GM21825 (cell line): ENCODE results near the gene SPTLC3.

Source experiments
- ATAC-seq: cut with Tn5 transposase; IDR thresholded peaks from one replicate; pipeline ENCODE4 v1.9.1; 2021; ENCODE audit warnings: mild to moderate bottlenecking, moderate library complexity; ENCODE audit not compliant: unreplicated experiment

SPTLC3 gene

GRCh38 chr20:13089950-13090469 is 81.2 kb downstream of the SPTLC3 start:
- no peak for ATAC-seq

- no peak for ATAC-seq
Observed at GRCh38 chr20:13092111-13092510, 83.3 kb downstream of the SPTLC3 start.

DNA sequence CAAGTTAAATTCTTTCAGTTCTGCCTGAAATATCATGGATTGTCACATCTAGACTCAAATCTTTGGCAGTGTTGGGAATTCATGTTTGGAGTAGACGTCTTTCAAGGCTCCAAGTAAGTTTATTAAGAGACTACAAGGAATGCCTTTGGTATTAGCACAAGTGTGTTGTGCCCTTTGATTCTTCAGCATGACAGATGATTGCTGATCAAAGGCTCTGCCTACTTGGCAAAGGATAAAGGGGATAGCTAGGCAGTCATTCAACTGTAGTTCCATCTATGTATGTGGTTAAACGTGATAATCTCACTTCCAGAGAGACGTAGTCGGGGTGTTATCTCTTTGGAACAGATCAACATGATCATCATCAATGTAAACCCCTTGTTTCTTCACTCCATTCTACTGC is 86.2 kb downstream of the SPTLC3 start:
- no peak for ATAC-seq

DNA sequence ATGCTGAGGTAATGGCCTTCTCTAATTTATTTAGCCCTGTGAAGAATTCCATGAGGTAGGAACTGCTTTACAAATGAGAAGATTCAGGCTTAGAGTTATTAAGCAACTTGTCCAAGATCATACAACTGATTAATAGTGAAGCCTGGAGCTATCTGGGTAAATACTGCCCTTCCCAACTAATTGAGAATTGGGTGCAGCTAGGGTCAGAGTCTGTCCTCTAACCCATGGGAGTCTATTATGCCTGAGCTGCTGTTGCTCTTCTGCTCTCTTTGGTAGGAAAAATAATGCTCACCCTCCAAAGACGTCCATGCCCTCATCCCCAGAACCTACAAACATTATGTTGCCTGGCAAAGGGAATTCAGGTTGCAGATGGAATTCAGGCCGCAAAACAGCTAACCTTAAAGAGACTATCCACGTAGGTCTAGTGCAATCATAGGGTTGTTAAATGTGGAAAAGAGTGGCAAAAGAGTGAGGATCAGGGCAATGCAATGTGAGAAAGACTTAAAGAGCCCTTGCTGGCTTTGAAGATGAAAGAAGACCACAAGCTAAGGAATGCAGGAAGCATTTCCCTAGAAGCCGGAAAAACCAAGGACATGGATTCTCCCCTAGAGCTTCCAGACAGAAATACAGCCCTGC is 90.1 kb downstream of the SPTLC3 start:
- ATAC-seq, result no peak

- ATAC-seq, result no peak
Observed at GRCh38 chr20:13099676-13100075, 90.9 kb downstream of the SPTLC3 start.

DNA sequence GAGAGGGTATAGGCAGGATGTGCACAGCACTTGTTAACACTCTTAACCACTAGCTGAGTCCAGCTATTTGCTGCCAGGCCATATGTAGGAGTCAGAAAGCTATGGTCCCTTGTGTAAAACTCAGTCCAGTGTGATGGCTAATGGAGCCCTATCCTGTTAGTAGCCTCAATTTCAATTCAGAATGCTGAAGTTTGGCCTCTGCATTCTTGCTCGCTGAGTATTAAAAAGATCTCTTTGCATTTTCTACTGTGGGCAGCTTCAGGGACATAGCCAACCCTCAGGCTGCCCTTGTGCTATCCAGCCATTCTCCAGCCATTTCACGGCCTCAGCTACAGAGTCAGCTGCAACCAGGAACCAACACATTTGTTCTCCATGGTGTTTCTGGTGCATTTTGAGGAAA is 92.5 kb downstream of the SPTLC3 start:
- no peak for ATAC-seq

DNA sequence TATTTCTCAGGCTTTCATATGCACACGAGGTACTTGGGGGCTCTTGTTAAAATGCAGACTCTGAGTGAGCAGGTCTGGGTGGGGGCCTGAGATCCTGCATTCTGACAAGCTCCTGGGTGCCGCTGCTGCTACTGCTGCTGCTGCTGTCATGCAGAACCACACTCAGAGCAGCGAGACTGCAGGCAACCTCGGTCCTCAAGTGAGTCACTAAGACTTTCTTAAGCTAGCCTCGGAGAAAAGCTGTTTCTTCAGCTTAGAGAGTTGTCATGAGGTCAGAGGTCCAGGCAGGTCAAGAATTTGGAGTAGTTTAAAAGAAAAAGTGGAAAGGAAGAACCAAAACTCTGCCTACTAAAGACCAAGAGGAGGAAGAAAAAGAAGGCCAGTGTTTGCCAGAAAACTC is 92.9 kb downstream of the SPTLC3 start:
- no peak for ATAC-seq

DNA sequence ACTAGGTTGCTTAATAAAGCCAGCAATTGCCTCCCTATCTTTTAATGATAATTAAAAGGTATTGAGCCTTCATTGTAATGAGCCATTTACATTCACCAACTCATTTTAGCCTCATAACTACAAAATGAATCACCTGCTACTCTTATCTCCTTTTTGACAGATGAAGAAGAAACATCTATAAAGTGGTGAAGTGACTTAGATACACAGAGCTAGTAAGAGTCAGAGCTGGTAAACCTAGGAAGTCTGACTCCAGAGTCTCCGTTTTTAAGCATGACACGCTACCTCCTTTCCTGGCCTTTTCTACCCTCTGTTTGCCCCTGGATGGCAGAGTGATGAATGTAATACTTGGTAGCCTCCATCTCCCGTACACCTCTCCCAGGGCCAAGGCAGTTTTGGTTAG is 93.5 kb downstream of the SPTLC3 start:
- no peak for ATAC-seq

DNA sequence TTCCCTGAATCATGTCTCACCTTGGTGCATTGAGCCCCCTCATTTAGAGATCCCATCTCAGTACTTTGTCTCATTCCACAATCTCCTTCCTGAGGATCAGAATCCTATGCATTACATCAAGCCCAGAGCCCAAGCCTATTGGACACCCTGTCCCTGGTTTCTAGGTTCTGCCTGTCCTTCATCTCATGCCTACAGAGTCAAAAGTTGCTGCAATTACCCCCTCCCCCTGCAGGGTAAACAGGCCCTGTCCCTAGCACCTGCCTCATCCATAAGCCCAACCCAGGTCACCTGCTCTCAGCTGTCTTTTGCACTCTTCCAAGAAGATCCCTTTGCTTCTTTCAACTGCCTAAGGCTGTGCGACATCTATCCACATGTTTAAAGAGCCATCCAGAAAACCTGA is 93.9 kb downstream of the SPTLC3 start:
- ATAC-seq, result no peak

- no peak for ATAC-seq
Observed at GRCh38 chr20:13105039-13105438, 96.3 kb downstream of the SPTLC3 start.

- ATAC-seq, result no peak
Observed at GRCh38 chr20:13105864-13106457, 97.2 kb downstream of the SPTLC3 start.

DNA sequence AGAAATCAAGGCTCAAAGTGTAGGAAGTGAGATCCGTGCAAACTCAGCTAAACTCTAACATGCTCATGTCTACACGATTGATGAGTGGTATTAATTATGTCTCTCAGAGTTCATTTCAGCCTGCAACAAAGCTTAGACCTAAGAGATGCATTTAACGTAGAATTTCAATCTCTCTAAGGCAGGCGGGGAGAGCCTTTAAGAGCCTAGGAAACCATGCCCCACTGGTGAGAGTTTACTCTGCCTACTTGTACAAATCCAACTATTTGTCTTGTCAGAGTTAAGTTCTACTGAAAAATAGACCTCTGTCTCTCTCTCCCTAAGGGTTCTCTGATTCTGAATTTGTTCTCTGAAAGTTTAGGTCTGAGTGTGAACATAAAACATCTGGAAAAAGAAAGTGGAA is 100.9 kb downstream of the SPTLC3 start:
- no peak for ATAC-seq

GRCh38 chr20:13110796-13111195 is 102.0 kb downstream of the SPTLC3 start:
- ATAC-seq, result no peak

DNA sequence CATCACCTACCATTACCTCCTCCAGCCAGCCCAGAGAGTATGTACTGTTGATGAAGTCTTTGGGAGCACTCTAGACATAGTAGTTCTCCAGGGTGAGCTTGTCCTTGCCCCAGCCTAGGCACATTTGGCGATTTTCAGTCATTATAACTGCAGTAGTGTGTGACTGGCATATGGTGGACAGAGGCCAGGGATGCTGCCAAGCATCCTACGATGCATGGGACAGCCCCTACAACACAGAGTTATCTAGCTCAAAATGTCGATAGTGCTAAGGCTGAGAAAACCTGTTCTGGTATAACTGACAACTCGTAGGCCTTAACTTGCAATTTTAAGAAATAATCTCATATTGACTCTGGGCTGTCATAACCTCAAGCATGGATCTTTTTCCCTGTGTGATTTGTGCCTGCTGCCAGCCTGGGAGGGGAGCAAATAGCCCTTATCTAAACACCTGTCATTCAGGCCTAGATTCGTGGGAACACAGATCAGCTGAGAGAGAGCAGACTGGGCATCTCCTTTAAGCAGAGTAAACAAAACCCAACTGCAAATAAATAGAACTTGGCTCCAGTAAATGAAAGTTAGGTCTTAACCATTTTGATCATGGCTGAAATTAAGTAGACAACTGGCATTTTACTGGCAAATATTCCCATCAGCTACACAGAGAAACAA is 102.6 kb downstream of the SPTLC3 start:
- ATAC-seq, result no peak

- ATAC-seq, result no peak
Observed at GRCh38 chr20:13113731-13114130, 105.0 kb downstream of the SPTLC3 start.

- ATAC-seq, result no peak
Observed at GRCh38 chr20:13117200-13117599, 108.4 kb downstream of the SPTLC3 start.

DNA sequence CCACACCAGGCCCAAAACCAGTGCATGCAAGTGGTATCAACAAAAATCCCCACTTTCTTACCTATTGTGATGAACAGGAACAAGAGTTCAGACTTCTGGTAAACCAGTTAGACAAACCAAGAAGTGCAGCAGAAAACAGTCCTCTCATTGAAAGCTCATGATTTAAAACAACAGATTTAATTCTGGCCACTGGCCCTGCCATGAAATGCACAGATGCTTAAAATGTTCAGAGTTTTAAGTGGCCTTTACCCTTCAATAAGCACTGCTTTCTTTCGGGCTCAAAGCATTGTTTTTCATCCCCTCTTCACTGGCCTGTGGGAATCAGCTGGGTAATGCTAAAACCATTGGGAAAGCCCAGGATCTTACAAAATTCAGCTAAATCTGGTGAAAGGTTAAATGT is 109.9 kb downstream of the SPTLC3 start:
- ATAC-seq, result no peak

DNA sequence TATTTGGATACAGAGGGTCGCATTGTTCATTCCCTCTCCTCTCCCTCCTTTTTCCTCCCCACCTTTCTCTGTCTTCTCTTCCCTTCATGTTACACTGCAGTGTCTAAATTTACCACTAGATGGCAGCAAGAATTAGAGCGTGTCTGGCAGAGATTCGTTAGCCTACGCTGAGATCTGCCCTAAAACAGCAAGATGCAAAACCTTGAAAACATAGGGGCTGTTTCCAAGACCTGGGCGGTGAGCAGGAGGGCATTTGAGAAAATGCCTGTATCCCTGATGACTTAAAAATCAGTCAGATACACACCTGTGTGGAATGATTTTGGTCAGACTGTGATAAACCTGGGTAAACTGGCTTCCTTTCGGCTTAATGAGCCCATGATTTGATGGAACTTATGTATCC is 110.8 kb downstream of the SPTLC3 start:
- ATAC-seq, result peak; percentile 60

DNA sequence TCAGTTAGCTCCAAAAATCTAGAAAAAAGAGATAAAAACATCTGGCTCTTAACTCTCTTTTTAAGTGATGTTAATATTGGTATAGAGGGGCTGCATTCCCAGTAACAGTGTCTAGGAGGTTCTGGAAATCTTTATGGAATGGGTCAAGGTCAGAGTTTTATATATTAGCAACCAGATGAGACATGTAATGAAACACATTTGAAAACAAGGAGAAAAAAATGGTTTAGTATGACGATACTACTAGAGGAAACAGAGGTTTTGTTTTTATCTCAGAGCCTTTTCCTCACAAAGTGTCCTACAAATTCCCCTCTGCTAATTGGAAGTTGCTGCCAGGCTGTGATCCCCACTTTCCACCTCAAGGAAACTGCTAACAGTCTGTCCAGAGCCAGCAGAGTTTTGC is 111.7 kb downstream of the SPTLC3 start:
- ATAC-seq, result no peak

DNA sequence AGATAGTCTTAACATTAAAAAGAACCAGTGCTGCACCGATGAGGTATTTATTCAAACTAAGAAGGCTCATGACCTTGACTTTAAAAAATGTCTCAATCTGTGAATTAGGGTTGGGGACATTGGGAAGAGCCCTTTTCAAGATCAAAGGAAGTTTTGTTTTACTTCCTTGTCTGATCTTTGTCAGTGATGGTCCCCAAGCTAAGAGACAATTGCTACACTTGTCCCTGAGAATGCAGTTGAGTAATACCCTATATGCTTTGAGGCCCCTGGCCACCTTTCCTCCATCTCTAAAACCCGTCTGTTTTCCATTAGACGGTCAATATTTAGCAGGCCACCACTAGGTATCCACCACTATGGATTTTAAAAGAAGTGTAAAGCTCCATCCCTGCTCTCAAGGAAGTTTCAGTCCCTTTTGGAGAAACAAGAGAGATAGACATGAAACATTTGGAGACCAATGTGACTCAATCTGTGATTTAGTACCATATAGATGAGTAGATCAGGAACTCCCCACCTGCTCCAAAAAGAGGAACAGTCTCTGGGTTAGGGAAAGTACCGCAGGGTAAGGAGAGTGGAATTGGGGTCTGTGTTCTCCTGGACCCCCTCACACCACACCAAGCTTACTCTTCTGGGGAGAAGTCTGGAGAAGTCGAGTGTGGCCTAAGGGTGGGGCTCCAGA is 113.2 kb downstream of the SPTLC3 start:
- peak; percentile 62 for ATAC-seq

GRCh38 chr20:13125486-13125885 is 116.7 kb downstream of the SPTLC3 start:
- ATAC-seq, result no peak

DNA sequence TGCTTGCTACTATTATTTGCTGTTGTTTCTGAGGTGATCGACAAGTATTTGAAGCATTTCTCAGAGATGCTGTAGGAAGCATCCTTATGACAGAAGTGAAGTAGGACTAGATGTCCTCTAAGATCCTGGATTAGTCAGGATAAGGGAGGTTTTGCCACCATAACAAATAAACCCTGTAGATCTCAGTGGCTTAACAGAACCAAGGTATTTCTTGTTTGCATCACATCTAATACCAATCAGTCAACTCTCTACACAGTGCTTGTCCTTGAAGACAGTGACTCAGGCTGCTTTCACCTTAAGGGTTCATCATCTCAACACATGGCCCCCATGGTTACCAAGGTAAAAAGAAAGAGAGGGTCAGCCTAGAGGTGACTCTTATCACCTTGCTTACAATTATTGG is 119.4 kb downstream of the SPTLC3 start:
- no peak for ATAC-seq
